ENCODE data around the gene CIAO3.

- no peak for TF ChIP-seq POLR2A (IDR thresholded peaks at IDR 0.05)
- TF ChIP-seq CTCF (IDR thresholded peaks at IDR 0.05), result no peak
These were observed 16.4 kb downstream of the CIAO3 start for GRCh38 chr16:724188-725040.

Data from testis (tissue), 2 donors.